Inflammatory macrophage treated with lipopolysaccharide for 4 hours (primary cell): Measurements from ENCODE around the gene MYT1.

Experiments used
- DNase-seq: peaks from one replicate; pipeline ENCODE4 v3.0.0-alpha.2; 2020

MYT1 gene

GRCh38 chr20:64196309-64196708 lies 32.1 kb downstream of the MYT1 start:
- no peak for DNase-seq

- DNase-seq = no peak
Observed at GRCh38 chr20:64196847-64197306, 32.6 kb downstream of the MYT1 start.

- DNase-seq = no peak
Observed at GRCh38 chr20:64198347-64198746, 34.1 kb downstream of the MYT1 start.

GRCh38 chr20:64199395-64199794 lies 35.1 kb downstream of the MYT1 start:
- DNase-seq = no peak

GRCh38 chr20:64200740-64201139 lies 36.5 kb downstream of the MYT1 start:
- DNase-seq = no peak

GRCh38 chr20:64201653-64202052 lies 37.4 kb downstream of the MYT1 start:
- DNase-seq = no peak

- no peak for DNase-seq
Observed at GRCh38 chr20:64203037-64203777, 39.0 kb downstream of the MYT1 start.

GRCh38 chr20:64205611-64206026 lies 41.4 kb downstream of the MYT1 start:
- no peak for DNase-seq

- no peak for DNase-seq
Observed at GRCh38 chr20:64206614-64207013, 42.4 kb downstream of the MYT1 start.

- DNase-seq = no peak
Observed at GRCh38 chr20:64207641-64208590, 43.7 kb downstream of the MYT1 start.

GRCh38 chr20:64209148-64209547 lies 44.9 kb downstream of the MYT1 start:
- no peak for DNase-seq

- no peak for DNase-seq
Observed at GRCh38 chr20:64210656-64211369, 46.6 kb downstream of the MYT1 start.

GRCh38 chr20:64211874-64212658 lies 47.8 kb downstream of the MYT1 start:
- no peak for DNase-seq

GRCh38 chr20:64212755-64213154 lies 48.5 kb downstream of the MYT1 start:
- no peak for DNase-seq

GRCh38 chr20:64214113-64214512 lies 49.9 kb downstream of the MYT1 start:
- no peak for DNase-seq

- DNase-seq = no peak
Observed at GRCh38 chr20:64214952-64215351, 50.7 kb downstream of the MYT1 start.

GRCh38 chr20:64216036-64216435 lies 51.8 kb downstream of the MYT1 start:
- no peak for DNase-seq

GRCh38 chr20:64216910-64217309 lies 52.7 kb downstream of the MYT1 start:
- DNase-seq = no peak

- DNase-seq = no peak
Observed at GRCh38 chr20:64217539-64218221, 53.4 kb downstream of the MYT1 start.

- DNase-seq = no peak
Observed at GRCh38 chr20:64219202-64219601, 55.0 kb downstream of the MYT1 start.

- no peak for DNase-seq
Observed at GRCh38 chr20:64219730-64220129, 55.5 kb downstream of the MYT1 start.

GRCh38 chr20:64220420-64220819 lies 56.2 kb downstream of the MYT1 start:
- DNase-seq = no peak
